Smooth muscle cell (in vitro differentiated cells): ENCODE measurements around the gene CMSS1. TPM values are rescaled to one million over a fixed set of nuclear protein-coding genes. Genes with fewer than 3 reads are reported as not detected.
A peak's percentile ranks its signal among the peaks of the same experiment; 100 is the strongest.

ENCODE experiments used
- DNase-seq: peaks from one replicate; lab custom pipeline; 2025; ENCODE audit not compliant: unreplicated experiment; lab: John Stamatoyannopoulos, UW
- H2AFZ ChIP-seq: fragments of 200-600 bp; sonication (generic); 2 replicates; pipeline ENCODE4 v1.6.0; 2016; ENCODE audit warnings: antibody characterized with exemption, low read depth, mild to moderate bottlenecking
- H3F3A ChIP-seq: fragments of 200-600 bp; sonication (generic); 2 replicates; pipeline ENCODE4 v1.6.0; 2017; ENCODE audit warnings: antibody characterized with exemption, low read depth
- H3K27ac ChIP-seq: fragments of 200-600 bp; sonication (generic); 2 replicates; pipeline ENCODE4 v1.5.1; 2016; ENCODE audit warnings: low read depth, mild to moderate bottlenecking
- H3K27me3 ChIP-seq: fragments of 200-600 bp; sonication (generic); 2 replicates; pipeline ENCODE4 v1.6.1; 2016; ENCODE audit warnings: low read depth, mild to moderate bottlenecking
- H3K36me3 ChIP-seq: fragments of 200-600 bp; sonication (generic); 2 replicates; pipeline ENCODE4 v1.5.1; 2016; ENCODE audit warnings: low read depth
- H3K4me1 ChIP-seq: fragments of 200-600 bp; sonication (generic); 2 replicates; pipeline ENCODE4 v1.5.1; 2016; ENCODE audit warnings: low read depth
- H3K4me2 ChIP-seq: fragments of 200-600 bp; sonication (generic); 2 replicates; pipeline ENCODE4 v1.6.0; 2016; ENCODE audit warnings: mild to moderate bottlenecking
- H3K4me3 ChIP-seq: fragments of 200-600 bp; sonication (generic); 2 replicates; pipeline ENCODE4 v1.5.1; 2016; ENCODE audit warnings: mild to moderate bottlenecking
- H3K79me2 ChIP-seq: fragments of 200-600 bp; sonication (generic); 2 replicates; pipeline ENCODE4 v1.6.0; 2016; ENCODE audit warnings: low read depth, mild to moderate bottlenecking
- H3K9ac ChIP-seq: fragments of 200-600 bp; sonication (generic); 2 replicates; pipeline ENCODE4 v1.6.0; 2016; ENCODE audit warnings: low read depth
- H3K9me3 ChIP-seq: fragments of 200-600 bp; sonication (generic); replicated peaks from 2 replicates; pipeline ENCODE4 v1.5.1; 2016; ENCODE audit warnings: low read depth
- H4K20me1 ChIP-seq: fragments of 200-600 bp; sonication (generic); 2 replicates; pipeline ENCODE4 v1.6.0; 2016; ENCODE audit warnings: low read depth
- CTCF ChIP-seq: fragments of 200-600 bp; sonication (generic); IDR thresholded peaks from 2 replicates; pipeline ENCODE4 v1.5.1; 2017; ENCODE audit warnings: borderline replicate concordance, mild to moderate bottlenecking, antibody characterized with exemption; ENCODE audit not compliant: insufficient read depth, poor library complexity, severe bottlenecking
- WGBS: methylation state at CpG from one replicate; pipeline ENCODE4 v1.1.7; 2016; ENCODE audit warnings: low lambda C conversion rate; 5-methylcytosine and 5-hydroxymethylcytosine counted together
- polyA plus RNA-seq: library from polyadenylated mRNA; unstranded; fragments of >200 nt; fragmentation: Nextera tagmentation; extraction: Ambion mirVana; gene quantifications from 2 replicates; pipeline ENCODE4 v1.2.1, GENCODE V29; 2016
- total RNA-seq: library from RNA; depleted of rRNA; stranded (reverse); fragments of >200 nt; gene quantifications from 2 replicates; pipeline ENCODE4 v1.2.3, GENCODE V29; 2014

The CMSS1 gene
- total and polyA plus RNA-seq, 2 experiments from 2014 or later: 19.2 to 24.1 TPM

- H3K27ac ChIP-seq: peak overlapping the region; percentile 36
- H3K4me2 ChIP-seq: peak overlapping the region; percentile 60
- no peak overlapping the region for H3K9ac ChIP-seq
- H4K20me1 ChIP-seq: no peaks in the 10 kb centered on the region
- no peak for DNase-seq
- no peaks in the 10 kb centered on the region for H3K36me3 ChIP-seq
- no peak overlapping the region for H3K4me3 ChIP-seq
- peaks cover 10% of the 10 kb centered on the region for H3K4me1 ChIP-seq
- no peaks in the 10 kb centered on the region for H3K79me2 ChIP-seq
- H3K9me3 ChIP-seq: no peaks in the 10 kb centered on the region
- no peaks in the 10 kb centered on the region for H3K27me3 ChIP-seq
- no peak overlapping the region for H2AFZ ChIP-seq
- no peak for TF ChIP-seq CTCF
- H3F3A ChIP-seq: peaks cover 12% of the 10 kb centered on the region
Observed at GRCh38 chr3:100098784-100099070, 281.1 kb downstream of the CMSS1 start.

GRCh38 chr3:100099621-100100020, 282.0 kb downstream of the CMSS1 start:
- TF ChIP-seq CTCF: no peak

GRCh38 chr3:100100425-100100824, 282.8 kb downstream of the CMSS1 start:
- DNase-seq: no peak
- Histone ChIP-seq H3K4me1 (peaks cover 15% of the 10 kb centered on the region), H2AFZ (no peak overlapping the region), H3K4me3 (no peak overlapping the region), H3K9ac (no peak overlapping the region), H3K9me3 (no peaks in the 10 kb centered on the region), H4K20me1 (no peaks in the 10 kb centered on the region), H3K4me2 (no peak overlapping the region), H3K27me3 (no peaks in the 10 kb centered on the region), H3K79me2 (no peaks in the 10 kb centered on the region), H3K27ac (peak overlapping the region; percentile 66), H3F3A (peaks cover 12% of the 10 kb centered on the region), H3K36me3 (no peaks in the 10 kb centered on the region)
- WGBS: 59% methylated on average over 2 of the region's 2 CpGs
- TF ChIP-seq CTCF: no peak

More at GRCh38 chr3:100099621-100100020, 282.0 kb downstream of the CMSS1 start:
- peaks cover 12% of the 10 kb centered on the region for H3F3A ChIP-seq
- H3K27ac ChIP-seq: peak overlapping the region; percentile 66
- no peak overlapping the region for H2AFZ ChIP-seq
- H3K4me2 ChIP-seq: peak overlapping the region; percentile 60
- DNase-seq: no peak
- 24% methylated on average over 2 of the region's 2 CpGs for WGBS
- H3K9me3 ChIP-seq: no peaks in the 10 kb centered on the region
- H3K27me3 ChIP-seq: no peaks in the 10 kb centered on the region
- no peaks in the 10 kb centered on the region for H3K36me3 ChIP-seq
- H3K9ac ChIP-seq: no peak overlapping the region
- no peaks in the 10 kb centered on the region for H4K20me1 ChIP-seq
- no peaks in the 10 kb centered on the region for H3K79me2 ChIP-seq
- peaks cover 14% of the 10 kb centered on the region for H3K4me1 ChIP-seq
- no peak overlapping the region for H3K4me3 ChIP-seq

- Histone ChIP-seq H3F3A (peaks cover 17% of the 10 kb centered on the region), H3K4me1 (peaks cover 31% of the 10 kb centered on the region), H3K27me3 (no peaks in the 10 kb centered on the region), H3K9ac (no peak overlapping the region), H3K36me3 (no peaks in the 10 kb centered on the region), H3K9me3 (no peaks in the 10 kb centered on the region), H3K4me2 (no peak overlapping the region), H2AFZ (no peak overlapping the region), H4K20me1 (no peaks in the 10 kb centered on the region), H3K27ac (no peak overlapping the region), H3K4me3 (no peak overlapping the region), H3K79me2 (no peaks in the 10 kb centered on the region)
- no peak for TF ChIP-seq CTCF
- no peak for DNase-seq
- WGBS: 93% methylated on average over 1 of the region's 1 CpG
Observed at GRCh38 chr3:100102757-100103156, 285.1 kb downstream of the CMSS1 start.
